NOMO-1 treated with dmso at 0.1 percent for 144 hours (cell line): Measurements from ENCODE around the gene HDAC4.
A peak's percentile ranks its signal among the peaks of the same experiment; 100 is the strongest.
"Not testable (repeated sequence)": the region's sequence is repeated elsewhere in the genome, so short reads cannot be mapped to it uniquely, and the experiment has no call there.

ENCODE experiments used
- DNase-seq: peaks from one replicate; lab custom pipeline; 2025; ENCODE audit not compliant: unreplicated experiment; lab: John Stamatoyannopoulos, UW

The HDAC4 gene

GRCh38 chr2:239285071-239285931 lies 115.5 kb downstream of the HDAC4 start:
- peak; percentile 93 for DNase-seq

DNA sequence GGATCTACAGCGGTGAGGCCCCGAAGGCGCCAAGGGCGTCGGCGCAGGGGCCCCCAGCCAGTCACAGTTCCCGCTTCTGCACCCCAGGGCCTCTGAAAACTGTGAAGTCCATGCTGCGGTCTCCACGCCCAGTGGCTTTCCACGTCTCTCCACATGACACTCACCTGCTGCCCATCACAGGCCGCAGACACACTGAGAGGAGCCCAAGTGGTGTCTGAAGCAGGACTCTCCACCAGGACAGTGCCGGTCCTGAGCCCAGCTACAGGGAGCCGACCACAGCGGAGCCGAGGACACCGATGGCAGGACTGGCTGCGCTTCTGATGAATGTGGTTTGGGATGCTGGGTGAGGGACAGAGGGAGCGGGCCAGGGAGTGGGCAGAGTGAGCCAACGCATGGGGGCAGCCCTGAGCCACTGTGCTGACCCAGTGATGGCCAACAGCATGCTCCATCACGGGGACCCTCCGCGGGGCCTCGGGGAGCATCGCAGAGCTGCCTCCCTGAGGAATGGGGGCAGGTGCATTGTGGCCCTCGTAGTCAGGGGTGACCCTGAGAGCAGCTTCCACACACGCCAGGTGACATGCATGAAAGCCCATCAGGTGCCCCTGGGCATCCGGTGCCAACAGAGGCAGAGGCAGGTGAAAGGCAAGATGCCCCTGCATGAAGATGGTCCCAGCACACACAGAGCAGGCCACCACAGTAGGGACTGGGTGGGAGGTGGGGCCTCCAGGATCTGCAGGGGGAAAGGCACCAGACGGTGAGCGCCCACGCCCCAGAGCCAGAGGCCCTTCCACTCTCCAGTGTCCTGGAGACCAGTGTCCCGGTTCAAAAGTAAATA lies 116.6 kb downstream of the HDAC4 start:
- no peak for DNase-seq

GRCh38 chr2:239283288-239283945 lies 117.4 kb downstream of the HDAC4 start:
- no peak for DNase-seq

- no peak for DNase-seq
These were observed 118.2 kb downstream of the HDAC4 start for GRCh38 chr2:239282448-239283287.

DNA sequence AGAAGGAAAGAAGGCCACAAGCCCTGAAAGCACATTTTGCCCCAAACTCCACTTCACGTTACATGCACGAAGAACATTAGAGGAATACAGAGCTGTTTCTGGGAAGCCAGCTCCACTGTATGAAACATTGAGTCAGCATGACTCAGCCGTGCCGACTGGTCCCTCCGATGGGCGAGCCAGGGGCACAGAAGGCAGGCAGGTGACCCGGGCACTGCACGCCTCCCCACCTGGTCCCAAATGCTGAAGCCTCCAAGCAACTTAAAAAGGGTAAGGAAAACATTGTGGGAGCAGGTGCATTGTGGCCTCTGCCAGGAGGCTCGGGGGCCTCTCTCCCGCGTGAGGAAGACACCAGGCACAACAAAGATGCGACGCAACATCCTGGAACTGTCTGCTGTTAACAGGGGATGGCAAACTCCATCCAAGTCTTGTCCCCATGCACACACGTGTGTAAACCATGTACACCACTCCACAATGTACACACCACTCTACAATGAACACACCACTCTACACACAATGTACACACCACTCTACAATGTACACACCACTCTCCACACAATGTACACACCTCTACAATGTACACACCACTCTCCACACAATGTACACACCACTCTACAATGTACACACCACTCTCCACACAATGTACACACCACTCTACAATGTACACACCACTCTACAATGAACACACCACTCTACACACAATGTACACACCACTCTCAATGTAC lies 120.4 kb downstream of the HDAC4 start:
- DNase-seq = not testable (repeated sequence)

- DNase-seq = no peak
These were observed 121.1 kb downstream of the HDAC4 start for GRCh38 chr2:239279508-239280295.

DNA sequence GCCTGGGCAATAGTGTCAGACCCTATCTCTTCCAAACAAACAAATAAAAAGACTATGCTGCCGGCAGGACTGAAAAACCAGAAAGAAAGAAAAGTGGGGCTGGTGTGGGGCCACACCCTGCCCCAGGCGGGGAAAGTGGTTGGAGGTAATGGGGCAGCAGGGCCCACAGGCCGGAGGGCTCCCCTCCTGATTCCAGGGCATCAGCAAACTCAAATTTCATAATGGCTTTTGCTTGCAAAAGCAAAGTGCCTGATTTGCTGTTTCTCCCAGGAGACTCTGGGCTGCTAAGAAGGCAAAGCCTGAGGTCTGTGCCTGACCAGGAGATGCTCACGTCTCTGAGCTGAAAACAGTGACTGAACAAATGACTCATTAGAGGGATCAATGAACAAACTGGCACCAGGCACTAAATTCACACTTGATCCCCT lies 121.9 kb downstream of the HDAC4 start:
- DNase-seq = no peak

- no peak for DNase-seq
These were observed 122.5 kb downstream of the HDAC4 start for GRCh38 chr2:239278361-239278760.

GRCh38 chr2:239277401-239278085 lies 123.3 kb downstream of the HDAC4 start:
- no peak for DNase-seq

DNA sequence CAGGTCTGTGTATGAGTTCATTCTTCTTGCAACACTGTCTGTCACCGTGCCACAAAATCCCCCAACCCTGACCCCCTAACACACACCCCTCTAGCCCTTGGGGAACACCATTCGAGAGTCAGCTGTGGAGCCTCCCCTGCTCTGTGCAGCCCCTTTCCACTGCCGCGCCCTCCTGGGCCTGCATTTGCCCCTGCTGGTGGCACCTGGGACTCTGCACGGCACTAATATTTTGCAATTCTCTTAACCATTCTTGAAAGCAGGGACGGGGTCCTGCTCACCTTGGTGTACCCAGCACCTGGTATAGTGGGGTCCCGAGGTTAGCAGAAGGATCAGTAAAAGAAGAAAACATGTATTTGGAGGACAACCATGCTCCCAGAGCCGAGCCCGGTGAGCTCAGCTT lies 124.0 kb downstream of the HDAC4 start:
- DNase-seq = no peak

DNA sequence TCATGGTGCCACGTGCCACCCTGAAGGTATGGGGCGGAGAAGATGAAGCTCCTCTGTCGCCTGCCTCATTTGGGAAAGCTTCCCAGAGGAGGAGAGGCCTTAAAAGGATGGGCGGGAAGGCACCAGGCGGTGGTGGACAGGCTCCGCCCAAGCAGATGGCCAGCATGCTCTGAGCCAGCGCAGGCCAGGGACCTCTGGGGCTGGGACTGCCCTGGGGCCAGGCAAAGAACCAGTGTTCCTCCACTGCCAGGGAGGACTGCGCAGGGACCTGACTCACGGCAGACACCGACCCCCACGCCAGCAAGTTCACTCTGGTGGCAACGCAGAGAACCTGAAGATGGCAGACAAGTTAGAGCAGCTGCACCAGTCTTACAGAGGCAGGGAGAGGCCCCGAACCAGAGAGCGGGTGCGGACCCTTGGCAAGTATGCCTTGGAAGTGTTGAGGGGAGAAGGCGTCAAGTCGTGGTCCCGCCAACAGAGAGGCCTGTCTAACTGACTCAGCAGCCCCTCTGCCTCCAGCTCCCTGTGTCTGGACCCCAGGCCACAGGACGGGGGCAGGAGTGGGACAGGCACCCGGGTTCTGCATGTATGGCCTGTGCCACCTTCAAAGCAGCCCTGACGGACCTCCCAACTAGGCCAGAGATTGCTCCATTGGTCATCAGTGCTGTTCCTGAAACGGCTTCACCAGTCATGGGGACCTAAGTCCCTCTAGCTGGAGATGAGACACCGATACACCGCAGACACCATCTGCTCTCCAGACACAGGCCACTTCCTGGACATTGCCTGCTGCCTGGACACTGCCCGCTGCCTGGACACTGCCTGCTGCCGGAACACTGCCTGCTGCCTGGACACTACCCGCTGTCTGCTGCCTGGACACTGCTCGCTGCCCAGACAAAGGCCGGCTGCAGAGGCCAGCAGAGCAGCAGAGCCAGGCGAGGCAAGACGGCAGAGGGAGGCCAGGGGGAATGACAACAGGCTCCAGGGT lies 124.7 kb downstream of the HDAC4 start:
- no peak for DNase-seq

- DNase-seq = peak; percentile 90
These were observed 125.7 kb downstream of the HDAC4 start for GRCh38 chr2:239275044-239275685.

- peak; percentile 12 for DNase-seq
These were observed 126.3 kb downstream of the HDAC4 start for GRCh38 chr2:239274391-239275043.

DNA sequence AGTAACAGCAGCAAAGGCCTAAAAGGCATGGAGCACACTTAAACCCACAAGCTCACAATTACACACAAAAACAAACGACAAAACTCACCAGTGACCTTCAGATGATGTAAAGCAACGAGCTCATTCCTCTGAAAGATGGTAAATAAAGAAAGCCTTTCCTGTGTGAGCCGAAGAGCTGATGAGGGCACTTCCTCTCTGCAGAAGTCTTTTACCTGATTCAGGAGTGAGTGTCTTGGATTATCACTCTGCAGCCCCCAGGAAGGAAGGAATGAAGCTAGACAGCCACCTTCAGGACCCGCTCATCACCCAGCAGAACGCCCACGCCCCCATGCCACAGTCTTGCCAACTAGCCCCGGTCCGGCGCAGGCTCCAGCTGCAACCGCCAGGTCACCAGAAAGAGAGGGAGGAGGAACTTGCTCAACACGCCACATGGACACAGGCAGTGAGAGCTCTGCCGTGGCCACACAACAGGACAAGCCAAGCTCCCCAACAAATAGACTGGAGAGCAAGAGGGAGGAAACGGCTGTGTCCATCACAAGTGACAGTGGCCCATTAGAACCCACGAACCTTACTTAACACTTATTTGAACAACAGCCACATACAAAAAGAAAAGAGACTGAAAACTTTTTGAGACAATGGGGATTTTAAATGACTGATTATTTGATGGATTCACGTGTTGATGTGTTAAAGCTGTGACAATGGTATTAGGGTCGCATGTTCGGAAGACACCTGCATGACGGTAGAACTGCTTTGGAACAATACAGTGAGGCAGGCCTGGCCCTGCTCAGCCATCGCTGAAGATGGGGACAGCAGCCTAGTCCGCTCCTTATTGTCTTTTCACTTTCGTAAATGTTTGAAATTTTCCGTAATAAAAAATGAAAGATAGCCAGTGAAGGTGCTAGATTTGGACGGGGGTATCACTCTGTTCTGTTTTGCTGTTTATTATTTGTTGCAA lies 127.3 kb downstream of the HDAC4 start:
- DNase-seq = peak; percentile 44

- DNase-seq = no peak
These were observed 128.2 kb downstream of the HDAC4 start for GRCh38 chr2:239272626-239273025.
